Dedifferentiated amniotic fluid mesenchymal stem cell (primary cell): Measurements from ENCODE around the gene EPN2.
"Not testable (repeated sequence)": the region's sequence is repeated elsewhere in the genome, so short reads cannot be mapped to it uniquely, and the experiment has no call there.

ENCODE experiments used
- DNase-seq: peaks from one replicate; pipeline ENCODE4 v3.0.0-alpha.2; 2016; ENCODE audit errors: extremely low spot score

The EPN2 gene

GRCh38 chr17:19268611-19269010, 31.4 kb downstream of the EPN2 start:
- no peak for DNase-seq

- DNase-seq = no peak
These were observed 31.9 kb downstream of the EPN2 start for GRCh38 chr17:19269106-19269505.

GRCh38 chr17:19269641-19270040, 32.5 kb downstream of the EPN2 start:
- no peak for DNase-seq

GRCh38 chr17:19270347-19270703, 33.2 kb downstream of the EPN2 start:
- no peak for DNase-seq

- DNase-seq = no peak
These were observed 33.8 kb downstream of the EPN2 start for GRCh38 chr17:19270704-19271611.

- no peak for DNase-seq
These were observed 34.7 kb downstream of the EPN2 start for GRCh38 chr17:19271780-19272357.

- no peak for DNase-seq
These were observed 36.6 kb downstream of the EPN2 start for GRCh38 chr17:19273731-19274130.

GRCh38 chr17:19274893-19275292, 37.7 kb downstream of the EPN2 start:
- no peak for DNase-seq

- no peak for DNase-seq
These were observed 38.4 kb downstream of the EPN2 start for GRCh38 chr17:19275457-19276127.

GRCh38 chr17:19278284-19278683, 41.1 kb downstream of the EPN2 start:
- DNase-seq = not testable (repeated sequence)

GRCh38 chr17:19278729-19279128, 41.6 kb downstream of the EPN2 start:
- DNase-seq = no peak

GRCh38 chr17:19281161-19281560, 44.0 kb downstream of the EPN2 start:
- DNase-seq = no peak

GRCh38 chr17:19284005-19284959, 47.1 kb downstream of the EPN2 start:
- no peak for DNase-seq

GRCh38 chr17:19285213-19285900, 48.2 kb downstream of the EPN2 start:
- DNase-seq = no peak

- no peak for DNase-seq
These were observed 49.7 kb downstream of the EPN2 start for GRCh38 chr17:19286751-19287341.

GRCh38 chr17:19287651-19288050, 50.5 kb downstream of the EPN2 start:
- DNase-seq = no peak

GRCh38 chr17:19288453-19288852, 51.3 kb downstream of the EPN2 start:
- DNase-seq = no peak

- DNase-seq = no peak
These were observed 53.0 kb downstream of the EPN2 start for GRCh38 chr17:19290066-19290705.

- DNase-seq = no peak
These were observed 54.6 kb downstream of the EPN2 start for GRCh38 chr17:19291646-19292376.

- no peak for DNase-seq
These were observed 55.2 kb downstream of the EPN2 start for GRCh38 chr17:19292377-19292711.
